Kidney capillary endothelial cell (primary cell): ENCODE data around the gene STXBP1.
A peak's percentile ranks its signal among the peaks of the same experiment; 100 is the strongest.
"Not testable (repeated sequence)": the region's sequence is repeated elsewhere in the genome, so short reads cannot be mapped to it uniquely, and the experiment has no call there.

Experiments used
- DNase-seq: peaks from one replicate; pipeline ENCODE4 v3.0.0-alpha.2; 2018; ENCODE audit warnings: low spot score

Gene STXBP1

GRCh38 chr9:127578627-127578951, 33.5 kb upstream of the STXBP1 start:
- DNase-seq: no peak

- peak; percentile 98 for DNase-seq
These were observed 32.9 kb upstream of the STXBP1 start for GRCh38 chr9:127578952-127579853.

GRCh38 chr9:127580366-127580765, 31.7 kb upstream of the STXBP1 start:
- DNase-seq: no peak

DNA sequence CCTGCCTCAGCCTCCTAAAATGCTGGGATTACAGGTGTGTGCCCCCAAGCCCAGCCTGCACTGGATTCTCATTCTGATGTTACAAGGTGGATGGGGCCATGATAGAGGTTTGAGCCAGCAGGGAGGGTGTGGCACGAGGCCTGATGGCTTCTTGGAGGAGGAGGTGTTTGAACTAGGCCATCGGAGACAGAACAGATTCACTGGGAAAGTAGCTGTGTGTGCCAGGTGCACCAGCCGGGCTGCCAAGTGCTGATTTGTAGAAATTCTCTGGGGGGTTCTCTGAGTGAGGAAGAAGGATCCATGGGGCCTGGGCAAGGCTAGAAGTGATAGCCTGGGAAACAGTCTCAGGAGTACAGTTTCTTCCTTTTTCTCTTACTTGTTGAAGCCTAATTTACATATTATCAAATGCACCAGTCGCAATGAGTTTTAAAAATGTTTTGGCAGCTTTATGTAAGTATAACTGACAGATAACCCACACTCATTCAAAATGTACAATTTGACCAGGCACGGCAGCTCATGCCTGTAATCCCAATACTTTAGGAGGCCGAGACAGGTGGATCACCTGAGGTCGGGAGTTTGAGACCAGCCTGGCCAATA, 31.1 kb upstream of the STXBP1 start:
- no peak for DNase-seq

- DNase-seq: not testable (repeated sequence)
These were observed 27.6 kb upstream of the STXBP1 start for GRCh38 chr9:127584474-127584805.

- DNase-seq: no peak
These were observed 26.8 kb upstream of the STXBP1 start for GRCh38 chr9:127585161-127585819.

GRCh38 chr9:127586096-127586495, 26.0 kb upstream of the STXBP1 start:
- DNase-seq: no peak

DNA sequence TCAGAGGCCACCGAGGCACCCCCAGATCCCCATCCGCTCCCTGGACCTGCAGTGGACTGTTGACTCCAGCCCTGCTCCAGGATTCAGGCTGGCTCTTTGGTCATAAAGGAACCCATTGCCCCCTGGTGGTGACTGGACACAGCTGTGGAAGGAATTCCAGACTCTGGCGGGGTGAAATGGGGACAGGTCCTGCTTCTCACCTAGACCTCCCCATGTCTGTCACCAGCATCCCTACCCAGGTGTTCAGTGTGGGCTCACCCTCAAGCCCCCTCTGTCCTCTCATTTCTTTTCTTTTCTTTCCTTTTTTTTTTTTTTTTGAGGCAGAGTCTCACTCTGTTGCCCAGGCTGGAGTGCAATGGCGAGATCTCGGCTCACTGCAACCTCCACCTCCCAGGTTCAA, 25.5 kb upstream of the STXBP1 start:
- DNase-seq: peak; percentile 71

GRCh38 chr9:127587966-127588365, 24.1 kb upstream of the STXBP1 start:
- no peak for DNase-seq

- no peak for DNase-seq
These were observed 23.2 kb upstream of the STXBP1 start for GRCh38 chr9:127588740-127589506.

GRCh38 chr9:127589955-127590370, 22.1 kb upstream of the STXBP1 start:
- peak; percentile 70 for DNase-seq

DNA sequence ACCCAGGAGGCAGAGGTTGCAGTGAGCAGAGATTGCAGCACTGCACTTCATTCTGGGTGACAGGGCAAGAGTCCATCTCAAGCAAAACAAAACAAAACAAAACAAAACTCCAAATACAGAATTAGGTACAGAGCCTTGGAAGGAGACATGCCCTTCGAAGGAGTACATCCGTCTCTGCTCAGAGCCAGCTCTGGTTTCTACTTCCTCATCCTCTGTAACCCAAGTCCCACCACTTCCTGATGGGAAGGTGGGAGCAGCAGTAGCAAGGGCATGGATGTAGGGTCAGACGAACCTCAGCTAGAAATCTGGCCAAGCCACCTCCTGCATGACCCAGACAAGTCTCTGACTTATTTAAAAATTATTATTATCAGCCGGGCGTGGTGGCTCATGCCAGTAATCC, 16.5 kb upstream of the STXBP1 start:
- no peak for DNase-seq

DNA sequence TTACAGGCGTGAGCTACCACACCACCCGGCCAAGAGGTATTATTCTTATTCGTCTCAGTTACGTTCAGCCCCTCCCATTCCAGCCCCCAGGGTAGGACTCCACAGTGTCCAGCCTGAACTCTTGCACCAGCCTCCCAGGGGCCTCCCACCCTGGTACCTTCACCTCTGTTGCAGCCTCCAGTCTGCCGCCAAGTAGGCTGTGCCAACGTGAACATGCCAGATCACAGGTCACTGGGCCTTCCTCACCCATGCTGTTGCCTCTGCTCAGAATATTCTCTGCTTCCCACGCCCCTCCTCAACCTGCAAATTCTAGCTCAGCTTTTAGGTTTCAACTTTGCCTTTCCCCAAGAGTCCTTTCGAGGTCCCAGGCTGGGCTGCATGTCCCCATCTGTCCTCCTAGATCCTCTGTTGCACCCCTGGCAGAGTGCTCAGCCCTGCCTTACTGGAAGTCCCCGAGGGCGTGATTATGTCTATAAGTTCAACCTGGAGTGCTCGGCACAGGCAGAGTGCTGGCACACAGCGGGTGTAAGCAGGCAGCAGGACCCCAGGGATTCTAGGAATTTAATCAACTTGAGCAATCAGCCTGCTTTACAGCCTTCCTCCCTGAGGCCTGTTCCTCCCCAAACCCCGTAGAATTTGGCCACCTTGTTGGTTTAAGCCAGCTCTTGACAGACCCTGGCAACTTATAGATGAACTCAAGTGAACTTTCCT, 13.1 kb upstream of the STXBP1 start:
- DNase-seq: no peak

DNA sequence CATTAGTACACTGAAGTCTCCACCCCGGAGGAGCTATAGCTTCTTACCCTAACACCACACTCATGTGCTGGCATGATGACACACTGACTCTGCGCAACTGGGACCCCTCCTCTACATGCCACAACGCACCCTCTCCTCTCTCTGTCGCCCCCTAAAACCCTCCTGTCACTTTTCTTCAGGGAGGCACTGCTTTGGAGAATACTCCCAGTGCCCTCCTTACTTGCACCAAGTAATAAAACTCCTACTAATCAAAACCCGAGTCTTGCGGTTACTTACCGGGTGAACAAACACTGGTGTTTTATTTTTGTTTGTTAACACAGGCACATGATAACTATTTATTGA, 12.6 kb upstream of the STXBP1 start:
- no peak for DNase-seq

- no peak for DNase-seq
These were observed 8.9 kb upstream of the STXBP1 start for GRCh38 chr9:127603226-127603625.

GRCh38 chr9:127606043-127606442, 6.0 kb upstream of the STXBP1 start:
- DNase-seq: no peak

GRCh38 chr9:127608104-127608966, 3.7 kb upstream of the STXBP1 start:
- DNase-seq: no peak

DNA sequence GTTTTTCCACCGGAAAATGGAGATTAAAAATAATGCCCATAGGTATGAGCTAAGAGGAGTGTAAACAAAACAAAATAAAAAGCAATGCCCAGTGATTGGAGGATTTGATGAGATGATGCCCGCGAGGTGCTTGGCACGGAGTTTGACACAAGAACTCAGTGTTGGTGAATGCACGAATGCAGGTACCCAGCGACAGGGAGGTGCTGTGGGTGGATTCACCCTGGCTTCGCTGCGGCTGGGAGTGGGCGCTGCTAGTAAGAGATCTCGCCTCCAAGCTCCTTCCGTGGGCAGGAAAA, 526 bp upstream of the STXBP1 start:
- DNase-seq: no peak

- peak; percentile 59 for DNase-seq
These were observed 984 bp downstream of the STXBP1 start for GRCh38 chr9:127612939-127613582.

DNA sequence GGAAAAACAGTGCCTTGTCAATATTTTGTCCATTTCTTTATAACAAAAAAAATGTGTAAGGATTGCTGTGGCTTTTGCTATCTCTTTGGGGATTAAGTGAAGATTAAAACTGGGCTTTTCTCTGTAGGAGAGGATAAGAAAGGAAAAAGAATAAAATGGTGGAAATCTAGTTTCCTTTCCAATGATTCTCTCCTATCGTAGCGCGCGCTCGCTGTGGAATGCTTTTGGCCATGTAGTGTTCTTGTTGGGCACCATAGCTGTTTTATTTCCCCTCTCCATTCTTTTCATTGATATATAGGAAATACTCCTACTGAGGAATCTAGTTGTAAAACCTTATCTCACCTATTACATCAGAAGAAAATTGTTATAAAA, 1.5 kb downstream of the STXBP1 start:
- DNase-seq: no peak

- DNase-seq: no peak
These were observed 2.9 kb downstream of the STXBP1 start for GRCh38 chr9:127614961-127615360.
